ENCODE measurements around the gene DACH2. TPM values are rescaled to one million over a fixed set of nuclear protein-coding genes. Genes with fewer than 3 reads are reported as not detected.

Gene DACH2
- polyA plus RNA-seq, 1 donor (not counting 4 experiments of a cell fraction or from before 2014, with no cell fraction given): not detected

DNA sequence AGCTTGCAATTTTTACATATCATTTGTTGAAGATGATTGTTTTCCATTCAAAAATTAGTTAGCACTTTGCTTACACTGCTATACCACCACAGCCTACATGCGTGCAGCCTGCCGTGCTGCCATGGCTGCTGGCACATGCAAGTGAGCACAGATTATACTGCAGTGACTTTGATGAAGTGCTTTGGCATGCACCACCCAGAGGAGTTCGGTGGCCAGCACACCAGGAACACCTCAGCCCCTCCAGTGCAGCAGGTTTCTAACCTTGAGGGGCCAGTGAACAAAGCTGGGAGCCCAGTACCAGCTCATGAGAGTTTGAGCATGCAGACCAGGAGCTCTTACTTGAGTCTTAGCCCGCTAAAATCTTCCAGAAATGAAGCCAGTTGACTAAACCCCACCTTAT, 431.5 kb downstream of the DACH2 start:
- Histone ChIP-seq H2AFZ (ENCODE audit: control insufficient read depth, low read length) (no peak overlapping the region), H3K4me2 (ENCODE audit: control insufficient read depth, extremely low read depth, insufficient read depth, low read depth, low read length) (no peak overlapping the region), H3K9ac (ENCODE audit: control insufficient read depth, extremely low read depth, insufficient read depth, low read length) (no peak overlapping the region), H3K4me1 (ENCODE audit: control insufficient read depth, extremely low read depth, insufficient read depth, low read length) (no peaks in the 10 kb centered on the region), H3K4me3 (ENCODE audit: control insufficient read depth in 2 of 3, extremely low read depth in 1 of 3, insufficient read depth in 2 of 3, low read depth in 1 of 3, low read length in 3 of 3) (no peak overlapping the region), H3K9me3 (ENCODE audit: control insufficient read depth, low read depth, low read length) (no peaks in the 10 kb centered on the region), H3K79me2 (ENCODE audit: control insufficient read depth, insufficient read depth, low read length) (no peaks in the 10 kb centered on the region), H3K27me3 (ENCODE audit: control insufficient read depth, extremely low read depth, insufficient read depth, low read length) (no peaks in the 10 kb centered on the region), H3K9me1 (ENCODE audit: control insufficient read depth, extremely low read depth, insufficient read depth, low read length) (no peaks in the 10 kb centered on the region), H3K27ac (ENCODE audit: control insufficient read depth, insufficient read depth, low read length) (no peak overlapping the region), H3K36me3 (ENCODE audit: control insufficient read depth in 2 of 2, extremely low read depth in 1 of 2, insufficient read depth in 2 of 2, low read length in 2 of 2) (no peaks in the 10 kb centered on the region), H4K20me1 (ENCODE audit: control insufficient read depth, extremely low read depth, insufficient read depth, low read length) (no peaks in the 10 kb centered on the region)
- DNase-seq (ENCODE audit: low read depth, low spot score) (no peak), FAIRE-seq (no peak)
- dilution Hi-C loops (cut with MboI; ENCODE audit: extremely low pct_ligation_motif_present, low sequenced_read_pairs): no loop called here
- TF ChIP-seq EZH2 (IDR thresholded peaks at IDR 0.05; ENCODE audit: low read length): no peak
- TF ChIP-seq, protein P1, sequence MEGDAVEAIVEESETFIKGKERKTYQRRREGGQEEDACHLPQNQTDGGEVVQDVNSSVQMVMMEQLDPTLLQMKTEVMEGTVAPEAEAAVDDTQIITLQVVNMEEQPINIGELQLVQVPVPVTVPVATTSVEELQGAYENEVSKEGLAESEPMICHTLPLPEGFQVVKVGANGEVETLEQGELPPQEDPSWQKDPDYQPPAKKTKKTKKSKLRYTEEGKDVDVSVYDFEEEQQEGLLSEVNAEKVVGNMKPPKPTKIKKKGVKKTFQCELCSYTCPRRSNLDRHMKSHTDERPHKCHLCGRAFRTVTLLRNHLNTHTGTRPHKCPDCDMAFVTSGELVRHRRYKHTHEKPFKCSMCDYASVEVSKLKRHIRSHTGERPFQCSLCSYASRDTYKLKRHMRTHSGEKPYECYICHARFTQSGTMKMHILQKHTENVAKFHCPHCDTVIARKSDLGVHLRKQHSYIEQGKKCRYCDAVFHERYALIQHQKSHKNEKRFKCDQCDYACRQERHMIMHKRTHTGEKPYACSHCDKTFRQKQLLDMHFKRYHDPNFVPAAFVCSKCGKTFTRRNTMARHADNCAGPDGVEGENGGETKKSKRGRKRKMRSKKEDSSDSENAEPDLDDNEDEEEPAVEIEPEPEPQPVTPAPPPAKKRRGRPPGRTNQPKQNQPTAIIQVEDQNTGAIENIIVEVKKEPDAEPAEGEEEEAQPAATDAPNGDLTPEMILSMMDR (optimal IDR thresholded peaks at IDR 0.05 in 1 of 3, IDR thresholded peaks at IDR 0.05 in 1 of 3, conservative IDR thresholded peaks at IDR 0.05 in 1 of 3; ENCODE audit: extremely low read depth in 1 of 3, insufficient read depth in 2 of 3, low read length in 3 of 3): no peak

DNA sequence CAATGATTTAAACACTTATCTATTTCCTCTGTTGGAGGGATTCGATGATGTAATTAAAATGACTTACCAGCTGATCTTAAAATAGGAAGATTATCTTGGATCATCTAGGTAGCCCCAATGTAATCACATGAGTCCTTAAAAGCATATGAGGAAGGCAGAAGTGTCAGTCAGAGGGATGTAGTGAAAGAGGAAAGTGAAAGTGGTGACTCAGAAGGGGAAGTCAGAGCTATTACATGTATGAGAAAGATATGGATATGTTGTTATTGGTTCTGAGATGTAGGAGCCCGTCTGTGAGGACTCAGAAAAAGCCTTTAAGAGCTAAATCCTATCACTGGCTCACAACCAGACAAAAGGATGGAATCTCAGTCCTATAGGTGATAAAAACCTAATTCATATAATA, 456.4 kb downstream of the DACH2 start:
- H3K9me1 ChIP-seq (ENCODE audit: control insufficient read depth, extremely low read depth, insufficient read depth, low read length): no peaks in the 10 kb centered on the region
- dilution Hi-C loops (cut with MboI; ENCODE audit: extremely low pct_ligation_motif_present, low sequenced_read_pairs): no loop called here
- no peak overlapping the region for H3K4me2 ChIP-seq (ENCODE audit: control insufficient read depth, extremely low read depth, insufficient read depth, low read depth, low read length)
- H4K20me1 ChIP-seq (ENCODE audit: control insufficient read depth, extremely low read depth, insufficient read depth, low read length): no peaks in the 10 kb centered on the region
- FAIRE-seq: no peak
- H3K4me1 ChIP-seq (ENCODE audit: control insufficient read depth, extremely low read depth, insufficient read depth, low read length): no peaks in the 10 kb centered on the region
- no peaks in the 10 kb centered on the region for H3K79me2 ChIP-seq (ENCODE audit: control insufficient read depth, insufficient read depth, low read length)
- TF ChIP-seq, protein P1 (optimal IDR thresholded peaks at IDR 0.05 in 1 of 3, IDR thresholded peaks at IDR 0.05 in 1 of 3, conservative IDR thresholded peaks at IDR 0.05 in 1 of 3; ENCODE audit: extremely low read depth in 1 of 3, insufficient read depth in 2 of 3, low read length in 3 of 3): no peak
- no peak for TF ChIP-seq EZH2 (IDR thresholded peaks at IDR 0.05; ENCODE audit: low read length)
- no peak overlapping the region for H3K9ac ChIP-seq (ENCODE audit: control insufficient read depth, extremely low read depth, insufficient read depth, low read length)
- H2AFZ ChIP-seq (ENCODE audit: control insufficient read depth, low read length): no peak overlapping the region
- no peaks in the 10 kb centered on the region for H3K9me3 ChIP-seq (ENCODE audit: control insufficient read depth, low read depth, low read length)
- no peak overlapping the region for H3K4me3 ChIP-seq (ENCODE audit: control insufficient read depth in 2 of 3, extremely low read depth in 1 of 3, insufficient read depth in 2 of 3, low read depth in 1 of 3, low read length in 3 of 3)
- H3K36me3 ChIP-seq (ENCODE audit: control insufficient read depth in 2 of 2, extremely low read depth in 1 of 2, insufficient read depth in 2 of 2, low read length in 2 of 2): no peaks in the 10 kb centered on the region
- H3K27ac ChIP-seq (ENCODE audit: control insufficient read depth, insufficient read depth, low read length): no peak overlapping the region
- DNase-seq (ENCODE audit: low read depth, low spot score): no peak
- no peaks in the 10 kb centered on the region for H3K27me3 ChIP-seq (ENCODE audit: control insufficient read depth, extremely low read depth, insufficient read depth, low read length)
